CD14-positive monocyte (primary cell): ENCODE measurements around the gene POLR2L. TPM values are rescaled to one million over a fixed set of nuclear protein-coding genes. Genes with fewer than 3 reads are reported as not detected.

Experiments
- DNase-seq, 3 donors: peaks; one replicate each; pipeline ENCODE4 v3.0.0-alpha.2; 2011 to 2022
- H2AFZ ChIP-seq: 2 replicates; pipeline ENCODE4 v1.6.0; 2012; ENCODE audit warnings: mild to moderate bottlenecking, low read depth, low read length, inconsistent platforms; ENCODE audit not compliant: insufficient read depth, poor library complexity, severe bottlenecking
- H3K27ac ChIP-seq, 2 donors: 1 replicate in 1 of 2; 2 replicates in 1 of 2; pipeline ENCODE4 v1.5.1; 2012 to 2013; ENCODE audit warnings: low read length in 2 of 2, control low read depth in 1 of 2, inconsistent platforms in 1 of 2, low read depth in 1 of 2, mild to moderate bottlenecking in 1 of 2
- H3K27me3 ChIP-seq, 2 donors: one replicate each; pipeline versions ENCODE4 v1.6.0 to v1.6.1; 2011 to 2013; ENCODE audit warnings: low read length in 2 of 2; ENCODE audit not compliant: control insufficient read depth in 2 of 2, insufficient read depth in 2 of 2
- H3K36me3 ChIP-seq, 2 donors: replicated peaks in 1 of 2; 1 replicate in 1 of 2; 2 replicates in 1 of 2; pipeline versions ENCODE4 v1.5.1 to v1.6.1; 2012 to 2013; ENCODE audit warnings: low read length in 2 of 2, control low read depth in 1 of 2, inconsistent platforms in 1 of 2, mild to moderate bottlenecking in 1 of 2; ENCODE audit not compliant: insufficient read depth in 2 of 2, control insufficient read depth in 1 of 2
- H3K4me1 ChIP-seq, 2 donors: 1 replicate in 1 of 2; 2 replicates in 1 of 2; pipeline versions ENCODE4 v1.5.1 to v1.6.1; 2012 to 2013; ENCODE audit warnings: low read length in 2 of 2, control low read depth in 1 of 2, inconsistent platforms in 1 of 2, mild to moderate bottlenecking in 1 of 2, moderate library complexity in 1 of 2; ENCODE audit not compliant: insufficient read depth in 2 of 2, control insufficient read depth in 1 of 2
- H3K4me2 ChIP-seq: replicated peaks from 2 replicates; pipeline ENCODE3; 2012; ENCODE audit warnings: low read length, moderate library complexity, mild to moderate bottlenecking; ENCODE audit not compliant: poor library complexity, severe bottlenecking; ENCODE audit errors: extremely low read depth
- H3K4me3 ChIP-seq, 3 experiments: fragments of 200-600 bp in 1 of 3; sonication (generic) in 1 of 3; replicated peaks in 1 of 3; 1 replicate in 2 of 3; 2 replicates in 1 of 3; pipeline ENCODE4 v1.5.1; 2011 to 2013; ENCODE audit warnings: low read length in 3 of 3, mild to moderate bottlenecking in 3 of 3, control low read depth in 2 of 3, low read depth in 2 of 3, inconsistent platforms in 1 of 3, moderate library complexity in 1 of 3
- H3K79me2 ChIP-seq: 2 replicates; pipeline ENCODE4 v1.6.0; 2012; ENCODE audit warnings: mild to moderate bottlenecking, control low read depth, inconsistent platforms, low read length, moderate library complexity; ENCODE audit not compliant: insufficient read depth
- H3K9ac ChIP-seq: 2 replicates; pipeline ENCODE4 v1.6.0; 2017; ENCODE audit warnings: low read length, mild to moderate bottlenecking; ENCODE audit not compliant: insufficient read depth, poor library complexity, severe bottlenecking
- H3K9me3 ChIP-seq, 2 donors: replicated peaks in 1 of 2; 1 replicate in 1 of 2; 2 replicates in 1 of 2; pipeline versions ENCODE4 v1.5.1 to v1.6.1; 2012 to 2013; ENCODE audit warnings: low read length in 2 of 2, control low read depth in 1 of 2; ENCODE audit not compliant: control insufficient read depth in 1 of 2, insufficient read depth in 1 of 2
- H4K20me1 ChIP-seq: 2 replicates; pipeline ENCODE4 v1.6.0; 2012; ENCODE audit warnings: mild to moderate bottlenecking, low read length, control low read depth, moderate library complexity; ENCODE audit not compliant: insufficient read depth
- H3K27ac Mint-ChIP-seq, 7 donors: one replicate each; pipeline ENCODE4 v1.8.0; 2020; ENCODE audit warnings: mild to moderate bottlenecking in 7 of 7, mixed read lengths in 7 of 7, moderate library complexity in 6 of 7, inconsistent platforms in 2 of 7
- H3K27me3 Mint-ChIP-seq, 3 donors: one replicate each; pipeline ENCODE4 v1.8.0; 2021 to 2022; ENCODE audit warnings: low read depth in 3 of 3, mild to moderate bottlenecking in 3 of 3, mixed read lengths in 3 of 3, moderate library complexity in 3 of 3, inconsistent platforms in 1 of 3
- H3K36me3 Mint-ChIP-seq, 2 donors: one replicate each; pipeline ENCODE4 v1.8.0; 2020; ENCODE audit warnings: mixed read lengths in 2 of 2, inconsistent platforms in 1 of 2, mild to moderate bottlenecking in 1 of 2
- H3K4me1 Mint-ChIP-seq: one replicate; pipeline ENCODE4 v1.8.0; 2020; ENCODE audit warnings: mild to moderate bottlenecking, mixed read lengths
- H3K4me3 Mint-ChIP-seq, 2 donors: one replicate each; pipeline ENCODE4 v1.8.0; 2020; ENCODE audit warnings: mild to moderate bottlenecking in 2 of 2, mixed read lengths in 2 of 2, moderate library complexity in 1 of 2
- H3K9me3 Mint-ChIP-seq, 7 donors: one replicate each; pipeline ENCODE4 v1.8.0; 2020 to 2022; ENCODE audit warnings: mixed read lengths in 7 of 7, mild to moderate bottlenecking in 6 of 7, moderate library complexity in 6 of 7, inconsistent platforms in 2 of 7
- CTCF ChIP-seq: fragments of 200-600 bp; IDR thresholded peaks from one replicate; pipeline ENCODE4 v1.8.0; 2022; ENCODE audit warnings: antibody characterized with exemption, mild to moderate bottlenecking
- WGBS: methylation state at CpG from one replicate; pipeline ENCODE4 v1.1.5; 2013; ENCODE audit warnings: missing lambda C conversion rate; ENCODE audit not compliant: insufficient coverage; 5-methylcytosine and 5-hydroxymethylcytosine counted together
- intact Hi-C, 2 donors: fragments of 100-400 bp; cut with micrococcal nuclease; formaldehyde crosslinking; loops; one replicate each; pipeline versions ENCODE4 v1.15.0 to v1.15.1; 2023
- polyA plus RNA-seq, 3 donors: library from polyadenylated mRNA; depleted of rRNA in 1 of 3; unstranded in 2 of 3; stranded (reverse) in 1 of 3; fragments of 300-500 nt in 2 of 3; fragments of >200 nt in 1 of 3; fragmentation: Illumina TruSeq in 2 of 3; gene quantifications; 1 replicate in 2 of 3; 2 replicates in 1 of 3; pipeline ENCODE4 v1.2.3, GENCODE V29; 2012 to 2021

POLR2L gene
- polyA plus RNA-seq, 3 donors, result 93.9 to 133 (median 110) TPM

GRCh38 chr11:818396-819128 is 23.8 kb downstream of the POLR2L start, which contains the start of gene PNPLA2:
PNPLA2 (plus strand) TSS chr11:818914; CDS start chr11:819719, 805 bp downstream.
- H2AFZ ChIP-seq, result peak within 1 kb of the TSS; percentile 93
- DNase-seq, result peak in 1 of 3 donors; percentile 39
- H3K4me1 Mint-ChIP-seq, result peaks cover 30% of the 10 kb centered on the region

GRCh38 chr11:816433-816779 is 25.9 kb downstream of the POLR2L start:
- peaks cover 38% of the 10 kb centered on the region for H4K20me1 ChIP-seq
- no peaks in the 10 kb centered on the region for H3K9me3 ChIP-seq
- peaks cover 31% of the 10 kb centered on the region for H3K79me2 ChIP-seq
- H3K4me2 ChIP-seq, result no peak overlapping the region
- no peaks in the 10 kb centered on the region for H3K27me3 ChIP-seq
- H2AFZ ChIP-seq, result no peak overlapping the region
- 86% methylated on average over 2 of the region's 11 CpGs for WGBS
- H3K36me3 Mint-ChIP-seq, result peaks cover 20 to 30% of the 10 kb centered on the region in 2 donors
- no peak overlapping the region for H3K27ac ChIP-seq
- H3K4me1 ChIP-seq, result peaks cover 20 to 30% of the 10 kb centered on the region in 2 donors
- no peak for TF ChIP-seq CTCF
- DNase-seq, result no peak
- intact Hi-C loops, result no loop called here
- H3K9me3 Mint-ChIP-seq, result no peaks in the 10 kb centered on the region
- H3K36me3 ChIP-seq, result peaks cover 23 to 26% of the 10 kb centered on the region in 2 donors
- H3K27me3 Mint-ChIP-seq, result peaks cover 0 to 10% (median 2%) of the 10 kb centered on the region in 3 donors
- peak overlapping the region in 1 of 7 donors; percentile 3 for H3K27ac Mint-ChIP-seq
- H3K4me1 Mint-ChIP-seq, result peaks cover 18% of the 10 kb centered on the region
- no peak overlapping the region for H3K4me3 ChIP-seq
- no peak overlapping the region for H3K9ac ChIP-seq
- H3K4me3 Mint-ChIP-seq, result no peak overlapping the region

More at GRCh38 chr11:818396-819128, 23.8 kb downstream of the POLR2L start, which contains the start of gene PNPLA2:
- H3K36me3 Mint-ChIP-seq, result peaks cover 13 to 25% of the 10 kb centered on the region in 2 donors
- WGBS, result 27% methylated on average over 19 of the region's 20 CpGs
- H3K27ac ChIP-seq, result peak within 1 kb of the TSS; percentile 85 to 91
- peaks cover 45% of the 10 kb centered on the region for H3K79me2 ChIP-seq
- no peaks in the 10 kb centered on the region for H3K27me3 ChIP-seq
- peak within 1 kb of the TSS; percentile 91 to 98 (median 97) for H3K27ac Mint-ChIP-seq
- peak within 1 kb of the TSS; percentile 86 for H3K9ac ChIP-seq
- intact Hi-C loops, result loop anchor here in 1 of 2 donors (1.0 kb wide), 1 partner anchor 9 kb away; the partner anchor contains the start of gene RPLP2
- H3K36me3 ChIP-seq, result peaks cover 8 to 13% of the 10 kb centered on the region in 2 donors
- peak within 1 kb of the TSS; percentile 100 for H3K4me2 ChIP-seq
- H4K20me1 ChIP-seq, result peaks cover 38% of the 10 kb centered on the region
- H3K27me3 Mint-ChIP-seq, result peaks cover 0 to 10% (median 2%) of the 10 kb centered on the region in 3 donors
- H3K9me3 ChIP-seq, result no peaks in the 10 kb centered on the region
- H3K9me3 Mint-ChIP-seq, result no peaks in the 10 kb centered on the region
- H3K4me3 Mint-ChIP-seq, result peak within 1 kb of the TSS; percentile 88 to 91
- TF ChIP-seq CTCF, result no peak
- H3K4me3 ChIP-seq, result peak within 1 kb of the TSS; percentile 71 to 97 (median 87)
- peaks cover 40 to 45% of the 10 kb centered on the region in 2 donors for H3K4me1 ChIP-seq
